Liver (tissue), 3 donors: ENCODE data around the gene GGA1.

ENCODE experiments used
- EGR1 ChIP-seq, 2 donors: IDR thresholded peaks; 2 replicates each; pipeline ENCODE4 v1.6.1; 2016 to 2018; ENCODE audit warnings: antibody characterized with exemption in 2 of 2, low read depth in 2 of 2
- JUND ChIP-seq, 2 donors: IDR thresholded peaks; 2 replicates each; pipeline ENCODE4 v1.6.1; 2016; ENCODE audit warnings: antibody characterized with exemption in 2 of 2
- NR2F2 ChIP-seq: IDR thresholded peaks from 2 replicates; pipeline ENCODE4 v1.6.1; 2016; ENCODE audit warnings: antibody characterized with exemption
- RAD21 ChIP-seq, 2 donors: IDR thresholded peaks; 2 replicates each; pipeline ENCODE4 v1.6.1; 2016; ENCODE audit warnings: antibody characterized with exemption in 2 of 2, mild to moderate bottlenecking in 2 of 2
- RXRA ChIP-seq, 2 donors: IDR thresholded peaks; 2 replicates each; pipeline ENCODE4 v1.6.1; 2017 to 2018; ENCODE audit warnings: antibody characterized with exemption in 2 of 2, mild to moderate bottlenecking in 1 of 2
- TAF1 ChIP-seq: conservative IDR thresholded peaks from 2 replicates; pipeline ENCODE4 v1.6.1; 2016; ENCODE audit warnings: antibody characterized with exemption, mild to moderate bottlenecking
- TF ChIP-seq, protein P1 (sequence below): fragments of 150-350 bp; IDR thresholded peaks from 2 replicates; pipeline ENCODE4 v1.5.1; 2017; ENCODE audit warnings: improper control_type of control experiment, low read depth, low read length; ENCODE audit not compliant: missing input control
- TF ChIP-seq, protein P2 (sequence below): IDR thresholded peaks from 2 replicates; pipeline ENCODE4 v1.6.1; 2016; ENCODE audit warnings: antibody characterized with exemption
- TF ChIP-seq, protein P3 (sequence below): IDR thresholded peaks from 2 replicates; pipeline ENCODE4 v1.6.1; 2016; ENCODE audit warnings: antibody characterized with exemption, mild to moderate bottlenecking
- TF ChIP-seq, protein P4 (sequence below): IDR thresholded peaks from 2 replicates; pipeline ENCODE4 v1.6.1; 2016; ENCODE audit warnings: antibody characterized with exemption
- TF ChIP-seq, protein P5 (sequence below): IDR thresholded peaks from 2 replicates; pipeline ENCODE4 v1.6.1; 2016; ENCODE audit warnings: antibody characterized with exemption
- donor health status: healthy.
- donor health status: healthy.

DNA sequence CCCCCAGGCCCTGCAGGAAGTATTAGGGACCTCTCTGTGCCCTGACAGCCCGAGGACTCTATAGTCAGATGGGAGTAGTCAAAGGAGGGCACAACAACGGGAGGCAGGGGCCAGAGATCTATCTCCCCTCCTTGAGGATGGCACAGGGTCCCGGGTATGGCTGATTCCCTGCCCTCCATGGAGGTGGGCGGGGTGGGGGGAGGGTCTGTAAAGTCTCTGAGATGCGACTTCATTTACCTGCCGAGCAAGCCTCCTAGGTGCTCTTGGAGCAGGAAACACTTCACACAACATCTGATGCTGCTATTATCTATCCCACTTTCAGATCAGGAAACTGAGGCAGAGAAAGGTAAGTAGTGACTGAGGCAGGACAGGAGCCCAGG lies 49.1 kb upstream of the GGA1 start:
- TF ChIP-seq, protein P1, sequence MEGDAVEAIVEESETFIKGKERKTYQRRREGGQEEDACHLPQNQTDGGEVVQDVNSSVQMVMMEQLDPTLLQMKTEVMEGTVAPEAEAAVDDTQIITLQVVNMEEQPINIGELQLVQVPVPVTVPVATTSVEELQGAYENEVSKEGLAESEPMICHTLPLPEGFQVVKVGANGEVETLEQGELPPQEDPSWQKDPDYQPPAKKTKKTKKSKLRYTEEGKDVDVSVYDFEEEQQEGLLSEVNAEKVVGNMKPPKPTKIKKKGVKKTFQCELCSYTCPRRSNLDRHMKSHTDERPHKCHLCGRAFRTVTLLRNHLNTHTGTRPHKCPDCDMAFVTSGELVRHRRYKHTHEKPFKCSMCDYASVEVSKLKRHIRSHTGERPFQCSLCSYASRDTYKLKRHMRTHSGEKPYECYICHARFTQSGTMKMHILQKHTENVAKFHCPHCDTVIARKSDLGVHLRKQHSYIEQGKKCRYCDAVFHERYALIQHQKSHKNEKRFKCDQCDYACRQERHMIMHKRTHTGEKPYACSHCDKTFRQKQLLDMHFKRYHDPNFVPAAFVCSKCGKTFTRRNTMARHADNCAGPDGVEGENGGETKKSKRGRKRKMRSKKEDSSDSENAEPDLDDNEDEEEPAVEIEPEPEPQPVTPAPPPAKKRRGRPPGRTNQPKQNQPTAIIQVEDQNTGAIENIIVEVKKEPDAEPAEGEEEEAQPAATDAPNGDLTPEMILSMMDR, result no peak
- TF ChIP-seq RXRA (IDR thresholded peaks at IDR 0.05), result no peak
- TF ChIP-seq JUND (IDR thresholded peaks at IDR 0.05), result no peak
- no peak for TF ChIP-seq NR2F2
- TF ChIP-seq, protein P2, sequence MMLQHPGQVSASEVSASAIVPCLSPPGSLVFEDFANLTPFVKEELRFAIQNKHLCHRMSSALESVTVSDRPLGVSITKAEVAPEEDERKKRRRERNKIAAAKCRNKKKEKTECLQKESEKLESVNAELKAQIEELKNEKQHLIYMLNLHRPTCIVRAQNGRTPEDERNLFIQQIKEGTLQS, result no peak
- no peak for TF ChIP-seq TAF1
- TF ChIP-seq, protein P3, sequence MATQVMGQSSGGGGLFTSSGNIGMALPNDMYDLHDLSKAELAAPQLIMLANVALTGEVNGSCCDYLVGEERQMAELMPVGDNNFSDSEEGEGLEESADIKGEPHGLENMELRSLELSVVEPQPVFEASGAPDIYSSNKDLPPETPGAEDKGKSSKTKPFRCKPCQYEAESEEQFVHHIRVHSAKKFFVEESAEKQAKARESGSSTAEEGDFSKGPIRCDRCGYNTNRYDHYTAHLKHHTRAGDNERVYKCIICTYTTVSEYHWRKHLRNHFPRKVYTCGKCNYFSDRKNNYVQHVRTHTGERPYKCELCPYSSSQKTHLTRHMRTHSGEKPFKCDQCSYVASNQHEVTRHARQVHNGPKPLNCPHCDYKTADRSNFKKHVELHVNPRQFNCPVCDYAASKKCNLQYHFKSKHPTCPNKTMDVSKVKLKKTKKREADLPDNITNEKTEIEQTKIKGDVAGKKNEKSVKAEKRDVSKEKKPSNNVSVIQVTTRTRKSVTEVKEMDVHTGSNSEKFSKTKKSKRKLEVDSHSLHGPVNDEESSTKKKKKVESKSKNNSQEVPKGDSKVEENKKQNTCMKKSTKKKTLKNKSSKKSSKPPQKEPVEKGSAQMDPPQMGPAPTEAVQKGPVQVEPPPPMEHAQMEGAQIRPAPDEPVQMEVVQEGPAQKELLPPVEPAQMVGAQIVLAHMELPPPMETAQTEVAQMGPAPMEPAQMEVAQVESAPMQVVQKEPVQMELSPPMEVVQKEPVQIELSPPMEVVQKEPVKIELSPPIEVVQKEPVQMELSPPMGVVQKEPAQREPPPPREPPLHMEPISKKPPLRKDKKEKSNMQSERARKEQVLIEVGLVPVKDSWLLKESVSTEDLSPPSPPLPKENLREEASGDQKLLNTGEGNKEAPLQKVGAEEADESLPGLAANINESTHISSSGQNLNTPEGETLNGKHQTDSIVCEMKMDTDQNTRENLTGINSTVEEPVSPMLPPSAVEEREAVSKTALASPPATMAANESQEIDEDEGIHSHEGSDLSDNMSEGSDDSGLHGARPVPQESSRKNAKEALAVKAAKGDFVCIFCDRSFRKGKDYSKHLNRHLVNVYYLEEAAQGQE, result no peak
- TF ChIP-seq, protein P4, sequence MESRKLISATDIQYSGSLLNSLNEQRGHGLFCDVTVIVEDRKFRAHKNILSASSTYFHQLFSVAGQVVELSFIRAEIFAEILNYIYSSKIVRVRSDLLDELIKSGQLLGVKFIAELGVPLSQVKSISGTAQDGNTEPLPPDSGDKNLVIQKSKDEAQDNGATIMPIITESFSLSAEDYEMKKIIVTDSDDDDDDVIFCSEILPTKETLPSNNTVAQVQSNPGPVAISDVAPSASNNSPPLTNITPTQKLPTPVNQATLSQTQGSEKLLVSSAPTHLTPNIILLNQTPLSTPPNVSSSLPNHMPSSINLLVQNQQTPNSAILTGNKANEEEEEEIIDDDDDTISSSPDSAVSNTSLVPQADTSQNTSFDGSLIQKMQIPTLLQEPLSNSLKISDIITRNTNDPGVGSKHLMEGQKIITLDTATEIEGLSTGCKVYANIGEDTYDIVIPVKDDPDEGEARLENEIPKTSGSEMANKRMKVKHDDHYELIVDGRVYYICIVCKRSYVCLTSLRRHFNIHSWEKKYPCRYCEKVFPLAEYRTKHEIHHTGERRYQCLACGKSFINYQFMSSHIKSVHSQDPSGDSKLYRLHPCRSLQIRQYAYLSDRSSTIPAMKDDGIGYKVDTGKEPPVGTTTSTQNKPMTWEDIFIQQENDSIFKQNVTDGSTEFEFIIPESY, result no peak
- TF ChIP-seq, protein P5, sequence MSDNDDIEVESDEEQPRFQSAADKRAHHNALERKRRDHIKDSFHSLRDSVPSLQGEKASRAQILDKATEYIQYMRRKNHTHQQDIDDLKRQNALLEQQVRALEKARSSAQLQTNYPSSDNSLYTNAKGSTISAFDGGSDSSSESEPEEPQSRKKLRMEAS, result no peak
- no peak for TF ChIP-seq EGR1 (IDR thresholded peaks at IDR 0.05; ENCODE audit: low read depth in 2 of 2)
- TF ChIP-seq RAD21 (IDR thresholded peaks at IDR 0.05), result no peak
